ENCODE results near the gene DHX15. TPM values are rescaled to one million over a fixed set of nuclear protein-coding genes. Genes with fewer than 3 reads are reported as not detected.

DHX15 gene
- total RNA-seq (100 to 1,000 TPM in 6 of 7 donors, 10 to 100 TPM in 1; 93.7 to 129 (median 107) TPM), polyA plus RNA-seq (10 to 100 TPM; 57.3 to 78.6 TPM)
- long read RNA-seq, donor 1, transcript DHX15-201 (14 exons, 2,994 nt), result major isoform, 106 of 176 reads
- long read RNA-seq, donor 1, partial matches to known transcripts, result 47 of 176 reads
- long read RNA-seq, donor 1, other reads (novel, unspliced or antisense), result 22 of 176 reads
- long read RNA-seq, donor 2, transcript DHX15-208 (3 exons, 2,071 nt), result minor isoform, 8 of 83 reads
- long read RNA-seq, donor 2, transcript DHX15-201 (14 exons, 2,994 nt), result major isoform, 29 of 83 reads
- long read RNA-seq, donor 2, transcript DHX15-204 (4 exons, 3,028 nt), result minor isoform, 8 of 83 reads
- long read RNA-seq, donor 2, transcript DHX15-209 (2 exons, 1,848 nt), result minor isoform, 5 of 83 reads
- long read RNA-seq, donor 2, partial matches to known transcripts, result 33 of 83 reads
- long read RNA-seq, donor 2, other reads (novel, unspliced or antisense), result 0 of 83 reads
- long read RNA-seq, donor 3, transcript DHX15-201 (14 exons, 2,994 nt), result major isoform, 93 of 129 reads
- long read RNA-seq, donor 3, partial matches to known transcripts, result 11 of 129 reads
- long read RNA-seq, donor 3, other reads (novel, unspliced or antisense), result 23 of 129 reads

- Histone ChIP-seq H3K36me3 (no peaks in the 10 kb centered on the region), H3K27ac (peak within 1 kb of the TSS; percentile 96 to 98), H3K9me3 (no peaks in the 10 kb centered on the region), H3K4me1 (ENCODE audit: insufficient read depth) (peaks cover 3% of the 10 kb centered on the region), H3K4me3 (peak within 1 kb of the TSS; percentile 92), H3K27me3 (no peaks in the 10 kb centered on the region)
- WGBS, 3 donors, result 0 to 1% (median 1%) methylated on average over 38 to 52 of the region's 52 CpGs
- intact Hi-C loops (cut with DNase I), result loop anchor here in 2 of 4 donors (10.0 kb wide), 1 partner anchor 210 kb away; the partner anchor contains the start of gene SOD3 (in 2 of the 2)
- DNase-seq, result peak; percentile 93 to 97 (median 95)
- peak; percentile 79 for TF ChIP-seq POLR2A (IDR thresholded peaks at IDR 0.05)
- peak in 1 of 3 donors; percentile 10 for TF ChIP-seq CTCF (IDR thresholded peaks at IDR 0.05)
- no peak for TF ChIP-seq EP300 (IDR thresholded peaks at IDR 0.05)
These were observed at the start of gene DHX15 for GRCh38 chr4:24584211-24584850. Gene DHX15 (minus strand): TSS chr4:24584554. CDS start chr4:24584393, 161 bp downstream.

GRCh38 chr4:24632011-24632410 is 47.7 kb upstream of the DHX15 start:
- 94 to 100% (median 98%) methylated on average over 2 of the region's 2 CpGs for WGBS, 3 donors
- intact Hi-C loops (cut with DNase I), result no loop called here
- no peaks in the 10 kb centered on the region for H3K9me3 ChIP-seq

GRCh38 chr4:24630937-24631336 is 46.6 kb upstream of the DHX15 start:
- no peaks in the 10 kb centered on the region for H3K36me3 ChIP-seq
- WGBS, 3 donors, result 17 to 31% (median 17%) methylated on average over 5 of the region's 5 CpGs
- H3K27me3 ChIP-seq, result no peaks in the 10 kb centered on the region
- intact Hi-C loops (cut with DNase I), result no loop called here
- TF ChIP-seq CTCF (IDR thresholded peaks at IDR 0.05), result no peak
- no peak for TF ChIP-seq POLR2A (IDR thresholded peaks at IDR 0.05)
- no peak for TF ChIP-seq EP300 (IDR thresholded peaks at IDR 0.05)
- H3K4me3 ChIP-seq, result no peak overlapping the region
- H3K27ac ChIP-seq, result no peak overlapping the region
- no peak for DNase-seq
- no peaks in the 10 kb centered on the region for H3K9me3 ChIP-seq
- H3K4me1 ChIP-seq (ENCODE audit: insufficient read depth), result no peaks in the 10 kb centered on the region

More at GRCh38 chr4:24632011-24632410, 47.7 kb upstream of the DHX15 start:
- no peak for DNase-seq
- no peak overlapping the region for H3K4me3 ChIP-seq
- no peaks in the 10 kb centered on the region for H3K4me1 ChIP-seq (ENCODE audit: insufficient read depth)
- no peak overlapping the region for H3K27ac ChIP-seq
- H3K27me3 ChIP-seq, result no peaks in the 10 kb centered on the region
- no peaks in the 10 kb centered on the region for H3K36me3 ChIP-seq
- TF ChIP-seq EP300 (IDR thresholded peaks at IDR 0.05) (no peak), POLR2A (IDR thresholded peaks at IDR 0.05) (no peak), CTCF (IDR thresholded peaks at IDR 0.05) (no peak)

- Histone ChIP-seq H3K9me3 (no peaks in the 10 kb centered on the region), H3K27ac (no peak overlapping the region), H3K4me3 (no peak overlapping the region), H3K4me1 (ENCODE audit: insufficient read depth) (no peaks in the 10 kb centered on the region), H3K36me3 (no peaks in the 10 kb centered on the region), H3K27me3 (no peaks in the 10 kb centered on the region)
- TF ChIP-seq CTCF (IDR thresholded peaks at IDR 0.05) (no peak), POLR2A (IDR thresholded peaks at IDR 0.05) (no peak), EP300 (IDR thresholded peaks at IDR 0.05) (no peak)
- intact Hi-C loops (cut with DNase I), result no loop called here
- WGBS, 3 donors, result 34 to 80% (median 67%) methylated on average over 2 of the region's 2 CpGs
- no peak for DNase-seq
These were observed 40.7 kb upstream of the DHX15 start for GRCh38 chr4:24625091-24625490.
